HepG2 (cell line): ENCODE data around the gene TRAPPC12. TPM values are rescaled to one million over a fixed set of nuclear protein-coding genes. Genes with fewer than 3 reads are reported as not detected.

Experiments
- ATAC-seq: fragments of 200-7000 bp; cut with Tn5 transposase; 3 replicates; pipeline ENCODE4 v1.9.1; 2020; ENCODE audit warnings: mild to moderate bottlenecking, moderate library complexity
- BruUV-seq: library from RNA; stranded (reverse); fragments of 400-500 nt; replicated peaks from 2 replicates; lab custom pipeline; 2021; lab: Mats Ljungman, UMichigan
- CTCF ChIA-PET: fragments of 300-600 bp; formaldehyde crosslinking; extraction: SDS; loops from one replicate; lab custom pipeline; 2021; ENCODE audit warnings: low total read pairs, inconsistent platforms, low intra/inter-chr PET ratio; lab: Yijun Ruan, JAX
- POLR2A ChIA-PET: fragments of 350-600 bp; sonication (Branson Sonifier 250); formaldehyde crosslinking; loops from one replicate; lab custom pipeline; 2020; ENCODE audit warnings: antibody characterized with exemption, inconsistent platforms; lab: Yijun Ruan, JAX
- DNase-seq: peaks from one replicate; pipeline ENCODE4 v3.0.0-alpha.2; 2015; ENCODE audit warnings: low spot score
- FAIRE-seq: peaks from 3 replicates; lab custom pipeline; 2011; peaks lifted over from hg19 to GRCh38; lab: Jason Lieb, UNC
- H2AFZ ChIP-seq: one replicate; pipeline ENCODE4 v1.6.1; 2011; ENCODE audit warnings: low read length, inconsistent platforms
- H3K27ac ChIP-seq: fragments of 300-600 bp; 3 replicates; pipeline ENCODE4 v1.8.0; 2011; ENCODE audit warnings: mixed run types, mild to moderate bottlenecking, mixed read lengths, low read length, inconsistent platforms; ENCODE audit not compliant: insufficient read depth; ENCODE audit errors: extremely low read length
- H3K27me3 ChIP-seq, 2 experiments: fragments of 200-600 bp in 1 of 2; 2 replicates in 1 of 2; 3 replicates in 1 of 2; pipeline versions ENCODE4 v1.6.0 to v1.8.0; 2011; ENCODE audit warnings: low read length in 2 of 2, mild to moderate bottlenecking in 2 of 2, moderate library complexity in 2 of 2, inconsistent platforms in 1 of 2; ENCODE audit not compliant: insufficient read depth in 2 of 2, control insufficient read depth in 1 of 2
- H3K36me3 ChIP-seq, 2 experiments: fragments of 200-600 bp in 1 of 2; replicated peaks in 1 of 2; 2 replicates in 1 of 2; 3 replicates in 1 of 2; pipeline versions ENCODE4 v1.5.1 to v1.8.0; 2011; ENCODE audit warnings: low read length in 2 of 2, inconsistent platforms in 1 of 2; ENCODE audit not compliant: insufficient read depth in 2 of 2, control insufficient read depth in 1 of 2
- H3K4me1 ChIP-seq: 2 replicates; pipeline ENCODE4 v1.5.1; 2012; ENCODE audit warnings: low read length, inconsistent platforms; ENCODE audit not compliant: insufficient read depth
- H3K4me2 ChIP-seq: 2 replicates; pipeline ENCODE4 v1.6.0; 2011; ENCODE audit warnings: low read depth, low read length, inconsistent platforms
- H3K4me3 ChIP-seq, 3 experiments: fragments of 200-600 bp in 1 of 3; sonication (generic), shearing (Covaris generic) in 1 of 3; replicated peaks in 1 of 3; 2 replicates each; pipeline ENCODE4 v1.5.1; 2011 to 2016; ENCODE audit warnings: low read length in 3 of 3, inconsistent platforms in 2 of 3, low read depth in 2 of 3, mild to moderate bottlenecking in 2 of 3, control low read depth in 1 of 3, mixed read lengths in 1 of 3; ENCODE audit not compliant: insufficient read depth in 1 of 3
- H3K79me2 ChIP-seq: one replicate; pipeline ENCODE4 v1.6.1; 2011; ENCODE audit warnings: low read length, inconsistent platforms; ENCODE audit not compliant: insufficient read depth
- H3K9ac ChIP-seq: 2 replicates; pipeline ENCODE4 v1.6.0; 2011; ENCODE audit warnings: mild to moderate bottlenecking, low read depth, low read length, inconsistent platforms; ENCODE audit not compliant: insufficient read depth
- H3K9me3 ChIP-seq: 2 replicates; pipeline ENCODE4 v1.5.1; 2012; ENCODE audit warnings: mild to moderate bottlenecking, low read length
- H4K20me1 ChIP-seq: 2 replicates; pipeline ENCODE4 v1.6.0; 2011; ENCODE audit warnings: inconsistent platforms, mild to moderate bottlenecking, low read length, moderate library complexity; ENCODE audit not compliant: insufficient read depth
- BRCA1 ChIP-seq: sonication (generic); formaldehyde crosslinking; IDR thresholded peaks from 2 replicates; pipeline ENCODE4 v1.4.0; 2020; ENCODE audit warnings: missing genetic modification reagents
- FOXO4 ChIP-seq: sonication (generic); formaldehyde crosslinking; conservative IDR thresholded peaks from 2 replicates; pipeline ENCODE4 v1.8.1; 2023; ENCODE audit warnings: missing genetic modification reagents
- KAT8 ChIP-seq: IDR thresholded peaks from 2 replicates; pipeline ENCODE4 v1.6.1; 2016; ENCODE audit warnings: missing genetic modification reagents, missing compliant biosample characterization
- KLF12 ChIP-seq: sonication (generic); formaldehyde crosslinking; IDR thresholded peaks from 2 replicates; pipeline ENCODE4 v1.4.0; 2020; ENCODE audit warnings: missing genetic modification reagents, borderline replicate concordance
- NFRKB ChIP-seq: fragments of 450-650 bp; IDR thresholded peaks from 2 replicates; pipeline ENCODE4 v1.6.1; 2017
- NR2F1 ChIP-seq, 2 experiments: fragments of 450-650 bp in 1 of 2; formaldehyde crosslinking in 1 of 2; IDR thresholded peaks; 2 replicates each; pipeline versions ENCODE4 v1.5.0 to v1.6.1; 2016 to 2020; ENCODE audit warnings: mild to moderate bottlenecking in 1 of 2, missing compliant biosample characterization in 1 of 2, missing genetic modification reagents in 1 of 2, moderate library complexity in 1 of 2
- PITX1 ChIP-seq: sonication (generic); formaldehyde crosslinking; IDR thresholded peaks from 2 replicates; pipeline ENCODE4 v1.5.1; 2020; ENCODE audit warnings: mild to moderate bottlenecking, missing genetic modification reagents
- POLR2AphosphoS2 ChIP-seq: IDR thresholded peaks from 2 replicates; pipeline ENCODE4 v1.6.1; 2011; ENCODE audit warnings: low read depth, low read length, improper control_type of control experiment
- RBAK ChIP-seq: sonication (generic); formaldehyde crosslinking; IDR thresholded peaks from 2 replicates; pipeline ENCODE4 v1.5.1; 2020; ENCODE audit warnings: mild to moderate bottlenecking, missing genetic modification reagents
- TCF7L2 ChIP-seq: IDR thresholded peaks from 2 replicates; pipeline ENCODE4 v1.6.1; 2011; ENCODE audit warnings: mild to moderate bottlenecking, low read depth, low read length, moderate library complexity
- ZC3H13 ChIP-seq: sonication (generic); formaldehyde crosslinking; IDR thresholded peaks from 2 replicates; pipeline ENCODE4 v1.8.1; 2023; ENCODE audit warnings: mild to moderate bottlenecking, missing genetic modification reagents, moderate library complexity
- ZNF414 ChIP-seq: sonication (generic); formaldehyde crosslinking; IDR thresholded peaks from 2 replicates; pipeline ENCODE4 v1.5.0; 2020; ENCODE audit warnings: missing genetic modification reagents
- ZNF496 ChIP-seq: sonication (generic); formaldehyde crosslinking; IDR thresholded peaks from 2 replicates; pipeline ENCODE4 v1.8.1; 2023; ENCODE audit warnings: mild to moderate bottlenecking, moderate library complexity, missing genetic modification reagents; ENCODE audit not compliant: insufficient replicate concordance
- ZNF616 ChIP-seq: sonication (generic); formaldehyde crosslinking; IDR thresholded peaks from 2 replicates; pipeline ENCODE4 v1.5.0; 2020; ENCODE audit warnings: low read depth, mild to moderate bottlenecking, missing genetic modification reagents
- ZSCAN22 ChIP-seq: sonication (generic); formaldehyde crosslinking; IDR thresholded peaks from 2 replicates; pipeline ENCODE4 v1.4.0; 2020; ENCODE audit warnings: mild to moderate bottlenecking, missing genetic modification reagents
- WGBS: methylation state at CpG from one replicate; pipeline ENCODE4 v1.1.6; 2017; ENCODE audit warnings: low lambda C conversion rate; 5-methylcytosine and 5-hydroxymethylcytosine counted together
- in situ Hi-C: cut with HindIII; loops from 2 replicates; pipeline ENCODE4 v1.10.0; 2017; ENCODE audit warnings: low pct_unique_long_range_greater_than_20kb; ENCODE audit not compliant: extremely low pct_ligation_motif_present
- intact Hi-C: fragments of 100-400 bp; cut with micrococcal nuclease; formaldehyde crosslinking; loops from one replicate; pipeline ENCODE4 v1.10.0; 2022; ENCODE audit not compliant: unreplicated experiment
- polyA plus RNA-seq, 8 experiments: library from polyadenylated mRNA; depleted of rRNA in 3 of 8; stranded (reverse) in 7 of 8; unstranded in 1 of 8; fragments of >200 nt; fragmentation: Illumina TruSeq in 4 of 8; extraction: Trizol in 4 of 8; gene quantifications; 2 replicates each; pipeline versions ENCODE4 v1.2.1 to v1.2.3, GENCODE V29; 2011 to 2016; ENCODE audit warnings: low read depth in 4 of 8, missing spikeins in 1 of 8, mixed read lengths in 1 of 8; ENCODE audit not compliant: insufficient read depth in 1 of 8
- total RNA-seq, 5 experiments: library from RNA; depleted of rRNA; stranded (reverse); fragments of >200 nt; fragmentation: Illumina TruSeq; extraction: Trizol; gene quantifications; 2 replicates each; pipeline ENCODE4 v1.2.3, GENCODE V29; 2016; ENCODE audit warnings: low read depth in 1 of 5
- TF ChIP-seq, protein P1 (sequence below): sonication (generic); formaldehyde crosslinking; conservative IDR thresholded peaks from 2 replicates; pipeline ENCODE4 v1.8.0; 2022; ENCODE audit warnings: missing genetic modification reagents

TRAPPC12 gene
- total and polyA plus RNA-seq, 2 of the 13 experiments (the other 11 are each of a cell fraction or from before 2014, with no cell fraction given), result 46.4 to 97.7 TPM

GRCh38 chr2:3488855-3489763 lies 109.6 kb downstream of the TRAPPC12 start:
- no peak overlapping the region for H2AFZ ChIP-seq
- intact Hi-C loops, result no loop called here
- in situ Hi-C loops, result no loop called here
- no TSS peak for BruUV-seq
- no peaks in the 10 kb centered on the region for H4K20me1 ChIP-seq
- H3K4me3 ChIP-seq, result no peak overlapping the region; a peak in 1 of 6 replicates
- FAIRE-seq, result no peak
- H3K27ac ChIP-seq, result no peak overlapping the region
- H3K4me2 ChIP-seq, result no peak overlapping the region
- ChIA-PET CTCF (no interaction called here), POLR2A (interaction anchor here (1.3 kb wide), 1 partner anchor 24 kb away, joined by 4 read pairs; no protein-coding TSS in a partner anchor)
- DNase-seq, result no peak
- WGBS, result 70% methylated on average over 26 of the region's 27 CpGs
- H3K27me3 ChIP-seq, result no peaks in the 10 kb centered on the region
- peaks cover 68% of the 10 kb centered on the region for H3K4me1 ChIP-seq
- no peak for ATAC-seq
- no peaks in the 10 kb centered on the region for H3K9me3 ChIP-seq
- no peaks in the 10 kb centered on the region; a peak in 1 of 5 replicates for H3K36me3 ChIP-seq
- H3K79me2 ChIP-seq, result no peaks in the 10 kb centered on the region
- H3K9ac ChIP-seq, result no peak overlapping the region
- TF ChIP-seq RBAK (no peak), ZNF414 (CRISPR knock-in tag) (no peak), ZSCAN22 (CRISPR knock-in tag) (no peak), POLR2AphosphoS2 (no peak), BRCA1 (CRISPR knock-in tag) (no peak), KAT8 (CRISPR knock-in tag) (no peak), PITX1 (CRISPR knock-in tag) (no peak), FOXO4 (0 out of 2 replicates have a peak, but pooled peaks have one; percentile 15), TCF7L2 (no peak), ZNF496 (CRISPR knock-in tag) (no peak), ZNF616 (CRISPR knock-in tag) (no peak), KLF12 (CRISPR knock-in tag) (no peak), NR2F1 (CRISPR knock-in tag; IDR thresholded peaks at IDR 0.05) (no peak), ZC3H13 (no peak), NFRKB (no peak)
- TF ChIP-seq, protein P1, sequence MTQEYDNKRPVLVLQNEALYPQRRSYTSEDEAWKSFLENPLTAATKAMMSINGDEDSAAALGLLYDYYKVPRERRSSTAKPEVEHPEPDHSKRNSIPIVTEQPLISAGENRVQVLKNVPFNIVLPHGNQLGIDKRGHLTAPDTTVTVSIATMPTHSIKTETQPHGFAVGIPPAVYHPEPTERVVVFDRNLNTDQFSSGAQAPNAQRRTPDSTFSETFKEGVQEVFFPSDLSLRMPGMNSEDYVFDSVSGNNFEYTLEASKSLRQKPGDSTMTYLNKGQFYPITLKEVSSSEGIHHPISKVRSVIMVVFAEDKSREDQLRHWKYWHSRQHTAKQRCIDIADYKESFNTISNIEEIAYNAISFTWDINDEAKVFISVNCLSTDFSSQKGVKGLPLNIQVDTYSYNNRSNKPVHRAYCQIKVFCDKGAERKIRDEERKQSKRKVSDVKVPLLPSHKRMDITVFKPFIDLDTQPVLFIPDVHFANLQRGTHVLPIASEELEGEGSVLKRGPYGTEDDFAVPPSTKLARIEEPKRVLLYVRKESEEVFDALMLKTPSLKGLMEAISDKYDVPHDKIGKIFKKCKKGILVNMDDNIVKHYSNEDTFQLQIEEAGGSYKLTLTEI (CRISPR knock-in tag), result no peak
